ENCODE measurements around the gene ALK.

The ALK gene

DNA sequence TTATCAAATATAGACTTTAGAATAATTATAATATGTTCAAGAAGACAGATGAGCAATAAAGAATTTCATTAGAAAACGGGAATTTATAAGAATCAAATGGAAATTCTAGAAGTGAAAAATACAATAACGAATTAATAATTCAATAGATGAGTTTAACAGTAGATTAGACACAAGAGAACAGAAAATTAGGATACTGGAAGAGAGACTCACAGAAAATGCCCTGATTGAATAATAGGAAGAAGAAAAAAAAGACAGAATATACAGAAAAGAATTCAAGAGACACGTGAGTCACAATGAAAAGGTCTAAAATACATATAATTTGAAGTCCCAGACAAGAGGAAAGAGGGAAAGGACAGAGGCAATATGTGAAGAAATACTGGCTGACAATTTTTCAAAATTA is 451.4 kb downstream of the ALK start:
- no peak overlapping the region for H3K27ac ChIP-seq
- TF ChIP-seq, protein P1, sequence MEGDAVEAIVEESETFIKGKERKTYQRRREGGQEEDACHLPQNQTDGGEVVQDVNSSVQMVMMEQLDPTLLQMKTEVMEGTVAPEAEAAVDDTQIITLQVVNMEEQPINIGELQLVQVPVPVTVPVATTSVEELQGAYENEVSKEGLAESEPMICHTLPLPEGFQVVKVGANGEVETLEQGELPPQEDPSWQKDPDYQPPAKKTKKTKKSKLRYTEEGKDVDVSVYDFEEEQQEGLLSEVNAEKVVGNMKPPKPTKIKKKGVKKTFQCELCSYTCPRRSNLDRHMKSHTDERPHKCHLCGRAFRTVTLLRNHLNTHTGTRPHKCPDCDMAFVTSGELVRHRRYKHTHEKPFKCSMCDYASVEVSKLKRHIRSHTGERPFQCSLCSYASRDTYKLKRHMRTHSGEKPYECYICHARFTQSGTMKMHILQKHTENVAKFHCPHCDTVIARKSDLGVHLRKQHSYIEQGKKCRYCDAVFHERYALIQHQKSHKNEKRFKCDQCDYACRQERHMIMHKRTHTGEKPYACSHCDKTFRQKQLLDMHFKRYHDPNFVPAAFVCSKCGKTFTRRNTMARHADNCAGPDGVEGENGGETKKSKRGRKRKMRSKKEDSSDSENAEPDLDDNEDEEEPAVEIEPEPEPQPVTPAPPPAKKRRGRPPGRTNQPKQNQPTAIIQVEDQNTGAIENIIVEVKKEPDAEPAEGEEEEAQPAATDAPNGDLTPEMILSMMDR (conservative IDR thresholded peaks at IDR 0.05), result no peak

DNA sequence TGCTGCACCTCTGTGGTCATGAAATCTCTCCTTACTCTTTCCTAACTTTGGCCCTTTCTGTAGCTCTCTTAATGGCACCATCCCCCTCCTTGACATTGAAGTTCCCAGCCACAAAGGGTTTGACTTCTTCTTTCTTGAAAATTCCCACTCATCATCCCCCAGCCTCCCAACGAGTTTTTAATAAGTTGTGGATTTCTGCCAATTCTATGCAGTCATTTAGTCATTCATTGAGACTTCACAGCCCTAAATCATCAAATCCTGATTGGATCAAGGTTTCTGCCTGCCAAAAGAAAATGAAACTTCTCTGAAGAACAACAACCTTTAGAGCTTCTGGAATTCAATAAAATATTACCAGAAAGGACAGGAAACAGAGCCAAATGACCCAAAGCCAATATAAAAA is 451.9 kb downstream of the ALK start:
- TF ChIP-seq, protein P1 (conservative IDR thresholded peaks at IDR 0.05), result no peak
- no peak overlapping the region for H3K27ac ChIP-seq

DNA sequence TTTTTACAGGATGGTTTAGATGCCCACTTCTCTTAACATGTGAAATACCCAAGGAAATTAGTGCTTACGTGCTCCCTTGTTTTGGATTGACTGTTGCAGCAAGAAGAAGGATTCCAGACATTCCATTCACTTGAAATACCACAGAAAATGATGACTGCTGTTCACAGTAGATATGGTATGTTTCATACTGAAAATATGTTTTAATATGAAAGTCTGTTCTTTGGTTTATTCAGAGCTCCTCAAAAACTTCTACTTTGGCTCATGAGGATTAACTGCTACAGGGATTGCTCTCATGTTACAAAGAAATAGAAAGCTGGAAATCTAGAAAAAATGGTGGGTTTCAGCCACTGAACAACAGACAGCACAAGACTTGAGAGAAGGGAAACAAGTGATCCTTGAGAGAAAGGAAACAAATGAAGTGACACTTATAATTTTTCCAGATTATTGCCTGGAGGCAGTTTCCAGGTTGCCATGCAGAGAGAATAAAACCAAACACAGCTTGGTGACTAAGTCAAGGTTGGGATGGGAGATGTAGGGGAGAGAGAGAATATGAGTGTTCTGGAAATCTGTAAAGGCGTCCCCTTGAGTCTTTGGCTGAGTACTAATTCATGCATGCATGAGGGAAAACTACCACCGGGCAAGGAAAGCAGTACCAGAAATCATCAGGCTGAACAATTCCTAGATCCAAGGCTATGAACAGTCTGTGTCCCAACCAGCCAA is 458.0 kb downstream of the ALK start:
- no peak overlapping the region for H3K27ac ChIP-seq
- TF ChIP-seq, protein P1 (conservative IDR thresholded peaks at IDR 0.05), result no peak

DNA sequence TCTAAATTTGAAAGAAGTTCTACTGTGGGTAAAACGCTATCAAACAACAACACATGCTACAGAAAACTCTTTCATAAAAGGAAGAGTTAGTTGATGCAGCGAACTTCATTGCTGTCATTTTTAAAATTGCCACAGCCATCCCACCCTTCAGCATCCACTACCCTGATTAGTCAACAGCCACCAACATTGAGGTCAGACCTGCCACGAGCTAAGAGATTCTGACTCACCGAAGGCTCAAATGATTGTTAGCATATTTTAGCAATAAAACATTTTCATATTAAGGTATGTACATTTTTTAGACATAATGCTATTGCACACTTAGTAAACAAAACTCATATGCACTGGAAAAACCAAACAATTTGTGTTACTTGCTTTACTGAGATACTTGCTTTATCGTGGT is 459.1 kb downstream of the ALK start:
- H3K27ac ChIP-seq, result no peak overlapping the region
- TF ChIP-seq, protein P1 (conservative IDR thresholded peaks at IDR 0.05), result no peak

DNA sequence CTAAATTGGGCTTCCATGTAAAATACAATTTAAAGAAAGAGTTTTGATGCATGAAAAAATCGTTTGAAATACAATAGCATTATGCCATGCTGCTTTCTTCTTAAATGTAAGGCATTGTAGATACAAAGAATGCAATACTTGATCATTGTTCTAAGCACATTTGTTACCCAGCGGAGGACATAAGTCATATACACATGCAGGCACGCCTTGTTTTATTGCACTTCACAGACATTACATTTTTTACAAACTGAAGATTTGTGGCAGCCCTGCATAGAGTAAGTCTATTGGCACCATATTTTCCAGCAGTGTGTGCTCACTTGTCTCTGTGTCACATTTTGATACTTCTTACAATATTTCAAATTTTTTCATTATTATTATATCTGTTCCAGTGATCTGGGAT is 461.2 kb downstream of the ALK start:
- TF ChIP-seq, protein P1 (conservative IDR thresholded peaks at IDR 0.05), result no peak
- no peak overlapping the region for H3K27ac ChIP-seq

DNA sequence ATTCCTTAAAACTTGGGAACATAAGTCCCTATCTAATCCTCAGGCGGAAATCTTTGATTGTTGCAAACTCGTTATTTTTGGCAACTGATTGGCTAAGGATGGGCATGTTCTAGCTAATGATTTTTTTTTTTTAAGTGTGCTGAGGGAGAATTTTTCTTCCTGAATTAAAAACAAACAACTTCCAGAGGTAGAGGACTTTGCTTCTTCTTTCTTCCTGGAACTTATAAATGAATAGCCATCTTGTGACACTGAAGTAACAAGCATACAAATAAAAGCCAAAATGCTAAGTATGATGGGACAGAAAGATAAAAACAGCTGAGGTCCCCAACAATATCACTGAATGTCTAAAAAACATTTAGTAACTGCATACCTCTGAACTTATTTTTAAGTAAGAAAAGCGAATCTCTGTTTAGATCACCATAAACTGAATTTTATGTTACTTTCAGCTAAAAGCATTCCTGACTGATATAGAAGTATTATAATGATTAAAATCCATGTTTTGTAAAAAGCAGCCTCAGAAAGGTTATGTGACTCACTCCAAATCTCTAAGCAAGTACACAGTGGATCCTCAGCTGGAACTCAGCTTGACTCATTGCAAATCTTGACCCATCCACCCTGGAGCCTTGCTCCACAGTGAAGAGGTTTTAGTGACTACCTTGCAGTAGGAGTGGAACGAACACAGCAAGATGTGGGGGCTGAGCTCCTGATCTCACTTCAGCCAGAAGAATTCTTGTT is 461.8 kb downstream of the ALK start:
- H3K27ac ChIP-seq, result no peak overlapping the region
- TF ChIP-seq, protein P1 (conservative IDR thresholded peaks at IDR 0.05), result no peak

DNA sequence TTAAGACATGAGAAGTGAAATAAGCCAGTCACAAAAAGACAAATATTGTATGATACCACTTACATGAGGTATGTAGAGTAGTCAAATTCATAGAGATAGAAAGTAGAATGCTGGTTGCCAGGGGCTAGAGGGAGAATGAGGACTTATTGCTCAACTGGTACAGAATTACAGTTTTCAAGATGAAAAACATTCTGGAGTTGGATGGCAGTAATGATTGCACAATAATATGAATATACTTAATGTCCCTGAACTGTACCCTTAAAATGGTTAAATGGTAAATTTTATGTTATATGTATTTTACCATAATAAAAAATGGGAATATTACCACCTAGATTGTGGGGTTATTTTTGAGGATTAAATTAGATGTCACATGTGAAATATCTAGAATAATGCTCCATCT is 465.0 kb downstream of the ALK start:
- TF ChIP-seq, protein P1 (conservative IDR thresholded peaks at IDR 0.05), result no peak
- H3K27ac ChIP-seq, result no peak overlapping the region
